DND-41 (cell line): ENCODE measurements around the gene B3GLCT.

Experiments used
- ATAC-seq: fragments of 200-7000 bp; cut with Tn5 transposase; 3 replicates; pipeline ENCODE4 v1.9.1; 2021; ENCODE audit warnings: low read depth; ENCODE audit not compliant: insufficient read depth
- DNase-seq: peaks from one replicate; pipeline ENCODE4 v3.0.0-alpha.2; 2020
- H2AFZ ChIP-seq: 2 replicates; pipeline ENCODE4 v1.6.0; 2012; ENCODE audit warnings: low read depth, low read length
- H3K27ac ChIP-seq: 2 replicates; pipeline ENCODE4 v1.5.1; 2012; ENCODE audit warnings: low read length, inconsistent platforms
- H3K27me3 ChIP-seq: fragments of 200-600 bp; sonication (generic); 2 replicates; pipeline ENCODE4 v1.6.0; 2012; ENCODE audit warnings: low read length, mild to moderate bottlenecking, inconsistent platforms; ENCODE audit not compliant: insufficient read depth, poor library complexity
- H3K36me3 ChIP-seq: 2 replicates; pipeline ENCODE4 v1.5.1; 2012; ENCODE audit warnings: low read length, inconsistent platforms; ENCODE audit not compliant: insufficient read depth
- H3K4me1 ChIP-seq: 2 replicates; pipeline ENCODE4 v1.5.1; 2012; ENCODE audit warnings: mild to moderate bottlenecking, low read length; ENCODE audit not compliant: insufficient read depth
- H3K4me2 ChIP-seq: 2 replicates; pipeline ENCODE4 v1.6.0; 2012; ENCODE audit warnings: mild to moderate bottlenecking, moderate library complexity, low read length, inconsistent platforms; ENCODE audit not compliant: insufficient read depth
- H3K4me3 ChIP-seq, 2 experiments: fragments of 200-600 bp in 1 of 2; shearing (Covaris generic) in 1 of 2; 2 replicates each; pipeline ENCODE4 v1.5.1; 2012 to 2016; ENCODE audit warnings: inconsistent platforms in 2 of 2, low read length in 2 of 2, mild to moderate bottlenecking in 2 of 2, low read depth in 1 of 2, moderate library complexity in 1 of 2
- H3K79me2 ChIP-seq: 2 replicates; pipeline ENCODE4 v1.6.0; 2012; ENCODE audit warnings: low read length, inconsistent platforms; ENCODE audit not compliant: insufficient read depth
- H3K9ac ChIP-seq: 2 replicates; pipeline ENCODE4 v1.6.0; 2012; ENCODE audit warnings: low read depth, mild to moderate bottlenecking, inconsistent platforms, low read length, moderate library complexity
- H3K9me3 ChIP-seq: 2 replicates; pipeline ENCODE4 v1.5.1; 2012; ENCODE audit warnings: low read length, moderate library complexity, mild to moderate bottlenecking, inconsistent platforms; ENCODE audit not compliant: insufficient read depth, severe bottlenecking
- H4K20me1 ChIP-seq: 2 replicates; pipeline ENCODE4 v1.6.0; 2012; ENCODE audit warnings: low read length; ENCODE audit not compliant: insufficient read depth
- EZH2 ChIP-seq: IDR thresholded peaks from 3 replicates; pipeline ENCODE4 v1.6.1; 2012; ENCODE audit warnings: borderline replicate concordance, low read depth, mild to moderate bottlenecking, moderate library complexity, low read length, inconsistent platforms; ENCODE audit not compliant: severe bottlenecking
- TF ChIP-seq, protein P1 (sequence below): IDR thresholded peaks from 2 replicates; pipeline ENCODE4 v1.5.1; 2012; ENCODE audit warnings: borderline replicate concordance, low read length, moderate library complexity, mild to moderate bottlenecking; ENCODE audit not compliant: poor library complexity, severe bottlenecking; ENCODE audit errors: extremely low read depth

Gene B3GLCT

GRCh38 chr13:31221057-31221456 lies 21.3 kb downstream of the B3GLCT start:
- Histone ChIP-seq H3K4me3 (no peak overlapping the region), H3K36me3 (0 out of 2 replicates have a peak, but pooled peaks cover 6% of the 10 kb centered on the region), H4K20me1 (no peaks in the 10 kb centered on the region), H3K9me3 (no peaks in the 10 kb centered on the region), H3K27me3 (no peaks in the 10 kb centered on the region), H3K79me2 (no peaks in the 10 kb centered on the region), H2AFZ (no peak overlapping the region), H3K4me1 (no peaks in the 10 kb centered on the region), H3K4me2 (no peak overlapping the region), H3K9ac (no peak overlapping the region), H3K27ac (no peak overlapping the region)
- no peak for DNase-seq
- ATAC-seq, result no peak
- TF ChIP-seq, protein P1, sequence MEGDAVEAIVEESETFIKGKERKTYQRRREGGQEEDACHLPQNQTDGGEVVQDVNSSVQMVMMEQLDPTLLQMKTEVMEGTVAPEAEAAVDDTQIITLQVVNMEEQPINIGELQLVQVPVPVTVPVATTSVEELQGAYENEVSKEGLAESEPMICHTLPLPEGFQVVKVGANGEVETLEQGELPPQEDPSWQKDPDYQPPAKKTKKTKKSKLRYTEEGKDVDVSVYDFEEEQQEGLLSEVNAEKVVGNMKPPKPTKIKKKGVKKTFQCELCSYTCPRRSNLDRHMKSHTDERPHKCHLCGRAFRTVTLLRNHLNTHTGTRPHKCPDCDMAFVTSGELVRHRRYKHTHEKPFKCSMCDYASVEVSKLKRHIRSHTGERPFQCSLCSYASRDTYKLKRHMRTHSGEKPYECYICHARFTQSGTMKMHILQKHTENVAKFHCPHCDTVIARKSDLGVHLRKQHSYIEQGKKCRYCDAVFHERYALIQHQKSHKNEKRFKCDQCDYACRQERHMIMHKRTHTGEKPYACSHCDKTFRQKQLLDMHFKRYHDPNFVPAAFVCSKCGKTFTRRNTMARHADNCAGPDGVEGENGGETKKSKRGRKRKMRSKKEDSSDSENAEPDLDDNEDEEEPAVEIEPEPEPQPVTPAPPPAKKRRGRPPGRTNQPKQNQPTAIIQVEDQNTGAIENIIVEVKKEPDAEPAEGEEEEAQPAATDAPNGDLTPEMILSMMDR, result no peak
- TF ChIP-seq EZH2, result no peak

DNA sequence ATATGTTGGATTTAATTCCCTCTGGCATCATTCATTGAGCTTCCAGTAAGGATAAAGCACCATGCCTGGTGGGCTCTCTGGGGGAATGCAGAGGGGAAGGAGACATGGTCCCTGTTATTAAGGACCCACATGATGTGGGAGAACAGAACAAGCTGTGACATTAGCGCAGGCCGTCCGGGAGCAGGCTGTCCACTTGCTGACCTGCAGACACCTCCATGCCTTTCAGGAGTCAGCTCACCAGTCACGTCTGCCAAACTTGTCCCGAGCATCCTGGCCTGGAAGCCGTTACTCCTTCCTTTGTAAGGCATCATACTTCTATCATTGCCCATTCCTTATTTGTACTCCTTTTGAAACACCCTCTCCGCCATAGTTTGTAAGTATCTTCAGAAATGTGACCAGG lies 23.4 kb downstream of the B3GLCT start:
- no peak for ATAC-seq
- H3K4me3 ChIP-seq, result no peak overlapping the region
- no peak overlapping the region for H2AFZ ChIP-seq

DNA sequence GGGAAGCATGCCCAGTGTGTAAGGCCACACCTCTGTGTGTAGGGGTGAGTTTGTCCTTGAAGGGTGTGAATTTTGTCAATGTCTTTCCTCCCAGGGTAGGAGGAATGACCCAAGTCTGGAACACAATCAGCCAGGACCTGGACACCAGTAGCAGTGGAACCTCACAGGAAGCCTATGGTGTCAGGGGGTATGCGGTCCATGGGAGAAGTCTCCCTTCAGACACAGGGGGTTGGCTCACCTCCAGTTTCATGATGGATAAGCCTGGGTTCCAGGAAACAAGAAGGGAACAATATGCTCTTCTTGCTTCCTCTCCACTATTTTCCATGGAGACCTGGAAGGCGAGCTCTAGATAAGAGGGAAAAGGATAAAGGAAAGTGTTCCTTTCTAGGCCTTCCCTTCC lies 23.9 kb downstream of the B3GLCT start:
- ATAC-seq (no peak), DNase-seq (no peak)
- Histone ChIP-seq H3K9me3 (no peaks in the 10 kb centered on the region), H3K79me2 (no peaks in the 10 kb centered on the region), H3K4me1 (no peaks in the 10 kb centered on the region), H3K27ac (no peak overlapping the region), H3K36me3 (0 out of 2 replicates have a peak, but pooled peaks cover 6% of the 10 kb centered on the region), H3K4me3 (no peak overlapping the region), H3K4me2 (no peak overlapping the region), H3K9ac (no peak overlapping the region), H4K20me1 (no peaks in the 10 kb centered on the region), H3K27me3 (no peaks in the 10 kb centered on the region), H2AFZ (no peak overlapping the region)
- TF ChIP-seq, protein P1, result no peak
- TF ChIP-seq EZH2, result no peak

More for the DNA sequence above, 23.4 kb downstream of the B3GLCT start:
- DNase-seq, result no peak
- no peaks in the 10 kb centered on the region for H3K79me2 ChIP-seq
- H3K27ac ChIP-seq, result no peak overlapping the region
- TF ChIP-seq, protein P1, result no peak
- no peak for TF ChIP-seq EZH2
- no peaks in the 10 kb centered on the region for H3K9me3 ChIP-seq
- no peak overlapping the region for H3K4me2 ChIP-seq
- 0 out of 2 replicates have a peak, but pooled peaks cover 6% of the 10 kb centered on the region for H3K36me3 ChIP-seq
- H3K27me3 ChIP-seq, result no peaks in the 10 kb centered on the region
- no peaks in the 10 kb centered on the region for H4K20me1 ChIP-seq
- no peak overlapping the region for H3K9ac ChIP-seq
- no peaks in the 10 kb centered on the region for H3K4me1 ChIP-seq

- no peaks in the 10 kb centered on the region for H4K20me1 ChIP-seq
- no peak overlapping the region for H3K9ac ChIP-seq
- no peak for TF ChIP-seq EZH2
- TF ChIP-seq, protein P1, result no peak
- H3K4me3 ChIP-seq, result no peak overlapping the region
- H2AFZ ChIP-seq, result no peak overlapping the region
- H3K9me3 ChIP-seq, result no peaks in the 10 kb centered on the region
- 0 out of 2 replicates have a peak, but pooled peaks cover 6% of the 10 kb centered on the region for H3K36me3 ChIP-seq
- no peak for ATAC-seq
- H3K79me2 ChIP-seq, result no peaks in the 10 kb centered on the region
- no peaks in the 10 kb centered on the region for H3K4me1 ChIP-seq
- DNase-seq, result no peak
- no peaks in the 10 kb centered on the region for H3K27me3 ChIP-seq
- no peak overlapping the region for H3K27ac ChIP-seq
- no peak overlapping the region for H3K4me2 ChIP-seq
Measured at GRCh38 chr13:31224174-31224669, 24.4 kb downstream of the B3GLCT start.
